Adrenal gland (tissue), 12 donors: ENCODE data around the gene FHIT. TPM values are rescaled to one million over a fixed set of nuclear protein-coding genes. Genes with fewer than 3 reads are reported as not detected.

Experiments
- DNase-seq, 7 donors: peaks; one replicate each; pipeline ENCODE4 v3.0.0-alpha.2; 2019 to 2020
- H3K27ac ChIP-seq, 5 donors: fragments of 200-600 bp; sonication (generic) in 4 of 5; 1 replicate in 3 of 5; 2 replicates in 2 of 5; pipeline versions ENCODE4 v1.5.1 to v1.8.0; 2016 to 2020; ENCODE audit warnings: mild to moderate bottlenecking in 1 of 5
- H3K27me3 ChIP-seq: fragments of 200-600 bp; 2 replicates; pipeline ENCODE4 v1.8.0; 2021
- H3K36me3 ChIP-seq, 2 donors: fragments of 200-600 bp; replicated peaks in 1 of 2; 1 replicate in 1 of 2; 2 replicates in 1 of 2; pipeline versions ENCODE4 v1.5.1 to v1.8.0; 2018 to 2022
- H3K4me1 ChIP-seq, 2 donors: fragments of 200-600 bp; replicated peaks in 1 of 2; 1 replicate in 1 of 2; 2 replicates in 1 of 2; pipeline versions ENCODE4 v1.5.1 to v1.8.0; 2018 to 2021
- H3K4me3 ChIP-seq, 4 donors: fragments of 200-600 bp; sonication (generic) in 3 of 4; one replicate each; pipeline ENCODE4 v1.5.1; 2016 to 2018
- H3K9me3 ChIP-seq, 3 donors: fragments of 200-600 bp; sonication (generic) in 1 of 3; replicated peaks in 1 of 3; 1 replicate in 2 of 3; 2 replicates in 1 of 3; pipeline versions ENCODE4 v1.5.1 to v1.8.0; 2016 to 2021
- CTCF ChIP-seq, 6 experiments: fragments of 450-650 bp in 4 of 6; fragments of 200-600 bp in 2 of 6; sonication (generic) in 1 of 6; IDR thresholded peaks; 1 replicate in 5 of 6; 2 replicates in 1 of 6; pipeline versions ENCODE4 v1.5.1 to v1.8.0; 2016 to 2021; ENCODE audit warnings: antibody characterized with exemption in 6 of 6, mild to moderate bottlenecking in 2 of 6, moderate library complexity in 1 of 6
- POLR2A ChIP-seq, 2 donors: fragments of 450-650 bp; IDR thresholded peaks; one replicate each; pipeline ENCODE4 v1.6.1; 2017; ENCODE audit warnings: antibody characterized with exemption in 2 of 2, mild to moderate bottlenecking in 2 of 2, moderate library complexity in 1 of 2
- WGBS, 4 donors: extraction: QIAGEN DNeasy Blood & Tissue Kit in 2 of 4; methylation state at CpG; one replicate each; pipeline versions ENCODE4 v1.1.5 to v1.1.7; 2013 to 2017; 5-methylcytosine and 5-hydroxymethylcytosine counted together
- intact Hi-C, 2 donors: fragments of 100-400 bp; cut with DNase I; formaldehyde crosslinking; loops; one replicate each; pipeline versions ENCODE4 v1.14.1 to v1.15.0; 2022 to 2023
- polyA plus RNA-seq, 3 donors: library from polyadenylated mRNA; stranded (reverse); fragments of 200-250 nt in 2 of 3; fragments of 350-450 nt in 1 of 3; fragmentation: Illumina TruSeq in 1 of 3; extraction: RNeasy Lipid Tissue Mini Kit (QIAGEN cat#74804) in 1 of 3; gene quantifications; one replicate each; pipeline ENCODE4 v1.2.3, GENCODE V29; 2013 to 2014
- total RNA-seq, 9 donors: library from RNA; depleted of rRNA in 4 of 9; stranded (reverse); fragments of >200 nt in 4 of 9; fragments of 120-200 nt in 1 of 9; fragmentation: NEBNext Ultra II Directional in 1 of 9; extraction: Animal tissue kit (Norgen Biotek cat#: 25700) in 1 of 9; gene quantifications; one replicate each; pipeline versions ENCODE4 v1.1.0 to v1.2.4, GENCODE V29; 2013 to 2023
- donor health status: healthy with polysubstance abuse.
- donor health status: Bipolar disorder and iron deficiency.
- donor health status: DM: yes; HTN: yes; CAD: no.
- donor health status: DM: no; HTN: no; CAD: no.
- donor health status: DM: no; HTN: no; CAD: no.
- donor health status: DM: yes; HTN: yes; CAD: no.

The FHIT gene
- total and polyA plus RNA-seq, 12 donors: 14.1 to 43.9 (median 28.8) TPM

GRCh38 chr3:60574046-60574769, 677.0 kb downstream of the FHIT start:
- 80 to 85% (median 84%) methylated on average over 10 of the region's 10 CpGs for WGBS, 4 donors
- DNase-seq: no peak
- intact Hi-C loops: no loop called here

DNA sequence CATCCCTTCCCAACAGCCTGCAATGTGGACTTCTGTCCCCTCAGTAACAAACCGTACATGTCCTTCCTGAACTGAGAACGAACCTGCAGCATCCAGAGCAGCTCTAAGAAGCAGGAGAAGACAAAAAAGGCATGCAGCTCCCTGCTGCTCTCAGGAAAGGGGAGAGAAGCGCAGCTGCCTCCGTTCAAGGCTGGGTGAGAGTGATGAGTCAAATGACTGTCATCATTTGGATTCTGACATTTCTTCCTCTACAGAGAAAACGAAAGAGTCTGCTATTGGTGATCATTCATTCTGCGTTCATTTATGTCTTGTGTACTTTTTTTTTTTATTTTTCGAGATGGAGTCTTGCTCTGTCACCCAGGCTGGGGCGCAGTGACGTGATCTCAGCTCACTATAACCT, 677.8 kb downstream of the FHIT start:
- 45 to 55% (median 53%) methylated on average over 9 of the region's 9 CpGs for WGBS, 4 donors
- TF ChIP-seq CTCF (IDR thresholded peaks at IDR 0.05) (no peak), POLR2A (IDR thresholded peaks at IDR 0.05) (no peak)
- H3K36me3 ChIP-seq: no peaks in the 10 kb centered on the region

More at GRCh38 chr3:60574046-60574769, 677.0 kb downstream of the FHIT start:
- Histone ChIP-seq H3K27me3 (no peaks in the 10 kb centered on the region), H3K4me3 (peak overlapping the region in 1 of 4 donors; percentile 41), H3K9me3 (no peaks in the 10 kb centered on the region), H3K4me1 (peaks cover 0 to 5% of the 10 kb centered on the region in 2 donors), H3K36me3 (no peaks in the 10 kb centered on the region), H3K27ac (peak overlapping the region in 3 of 5 donors; percentile 32 to 56 (median 55))
- TF ChIP-seq POLR2A (IDR thresholded peaks at IDR 0.05) (no peak), CTCF (IDR thresholded peaks at IDR 0.05) (no peak)

DNA sequence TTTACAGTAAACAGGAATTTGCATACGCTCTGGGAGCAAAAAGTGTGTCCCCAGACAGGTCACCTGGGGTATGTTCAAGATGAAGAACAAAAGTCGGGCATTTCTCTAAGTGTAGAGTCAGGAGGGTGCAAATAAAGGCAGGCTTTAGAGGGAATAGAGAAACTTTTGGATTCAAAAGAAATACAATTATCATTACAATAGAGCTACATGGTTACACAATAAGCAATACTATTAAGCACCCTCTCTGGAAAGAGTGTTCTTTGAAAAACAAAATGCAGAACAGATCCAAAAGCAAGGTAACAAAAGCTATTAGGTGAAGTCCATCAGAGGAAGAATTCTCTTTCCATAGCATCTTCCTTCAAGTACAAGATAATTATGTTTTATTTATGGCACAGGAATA, 679.7 kb downstream of the FHIT start:
- Histone ChIP-seq H3K36me3 (no peaks in the 10 kb centered on the region), H3K9me3 (no peaks in the 10 kb centered on the region), H3K27ac (no peak overlapping the region), H3K4me3 (no peak overlapping the region), H3K4me1 (peaks cover 0 to 5% of the 10 kb centered on the region in 2 donors), H3K27me3 (no peaks in the 10 kb centered on the region)
- intact Hi-C loops: no loop called here
- TF ChIP-seq CTCF (IDR thresholded peaks at IDR 0.05) (no peak), POLR2A (IDR thresholded peaks at IDR 0.05) (no peak)
- WGBS, 4 donors: 92 to 97% (median 96%) methylated on average over 2 of the region's 2 CpGs
- no peak for DNase-seq

More for the DNA sequence above, 677.8 kb downstream of the FHIT start:
- Histone ChIP-seq H3K27ac (peak overlapping the region in 3 of 5 donors; percentile 32 to 56 (median 55)), H3K4me1 (peaks cover 0 to 5% of the 10 kb centered on the region in 2 donors), H3K9me3 (no peaks in the 10 kb centered on the region), H3K4me3 (peak overlapping the region in 1 of 4 donors; percentile 41), H3K27me3 (no peaks in the 10 kb centered on the region)
- intact Hi-C loops: no loop called here
- peak; percentile 41 to 72 (median 68) for DNase-seq

DNA sequence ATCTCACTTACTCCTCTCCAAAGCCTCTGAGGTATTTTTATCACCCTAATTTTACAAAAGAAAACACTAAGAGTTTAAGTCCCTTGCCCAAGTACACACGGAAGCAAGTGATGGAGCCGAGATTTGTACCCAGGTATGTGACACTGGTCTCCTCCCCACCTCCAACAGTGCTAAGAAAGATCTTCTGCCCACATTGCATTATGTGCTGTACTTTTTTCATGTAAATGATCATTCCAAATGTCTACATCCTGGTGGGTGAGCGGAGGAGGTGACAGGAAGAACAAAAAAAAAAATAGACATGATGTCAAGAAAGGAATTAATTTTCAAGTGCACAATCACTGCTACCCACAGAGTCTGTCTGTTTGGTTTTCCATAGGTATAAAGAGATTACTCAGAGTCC, 694.1 kb downstream of the FHIT start:
- Histone ChIP-seq H3K9me3 (no peaks in the 10 kb centered on the region), H3K27me3 (no peaks in the 10 kb centered on the region), H3K4me3 (no peak overlapping the region), H3K4me1 (no peaks in the 10 kb centered on the region), H3K36me3 (no peaks in the 10 kb centered on the region), H3K27ac (no peak overlapping the region)
- 94 to 96% (median 95%) methylated on average over 3 of the region's 3 CpGs for WGBS, 4 donors
- intact Hi-C loops: no loop called here
- no peak for DNase-seq
- TF ChIP-seq POLR2A (IDR thresholded peaks at IDR 0.05) (no peak), CTCF (IDR thresholded peaks at IDR 0.05) (no peak)
